Measurements from ENCODE around the gene MDH1. TPM values are rescaled to one million over a fixed set of nuclear protein-coding genes. Genes with fewer than 3 reads are reported as not detected.

The MDH1 gene
- total and polyA plus RNA-seq, 9 of the 15 experiments (the other 6 are each of a cell fraction or from before 2014, with no cell fraction given): 191 to 1,225 (median 284) TPM

DNA sequence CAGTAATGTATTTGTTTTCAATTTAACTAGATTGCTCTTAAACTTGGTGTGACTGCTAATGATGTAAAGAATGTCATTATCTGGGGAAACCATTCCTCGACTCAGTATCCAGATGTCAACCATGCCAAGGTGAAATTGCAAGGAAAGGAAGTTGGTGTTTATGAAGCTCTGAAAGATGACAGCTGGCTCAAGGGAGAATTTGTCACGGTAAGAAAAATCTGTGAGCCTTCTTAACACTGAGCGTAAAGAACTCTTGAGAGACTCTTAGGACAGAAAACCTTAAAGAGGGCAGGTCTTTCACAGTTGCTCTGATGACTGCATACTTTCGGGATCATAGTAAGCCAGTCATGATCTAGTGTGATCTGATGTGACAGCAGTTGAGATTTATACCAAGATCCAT, 15.9 kb downstream of the MDH1 start:
- in situ Hi-C loops (cut with MboI): no loop called here
- FAIRE-seq: peak; percentile 57
- ChIA-PET POLR2A (interaction anchor here (2.4 kb wide), 1 partner anchor 10 kb away, joined by 8 read pairs; no protein-coding TSS in a partner anchor), CTCF (ENCODE audit: low intra/inter-chr PET ratio) (no interaction called here)
- Histone ChIP-seq H4K20me1 (replicated peaks; ENCODE audit: control insufficient read depth, insufficient read depth, low read length) (no peaks in the 10 kb centered on the region), H3K9me1 (ENCODE audit: control insufficient read depth, insufficient read depth, low read length) (no peaks in the 10 kb centered on the region), H3K4me1 (replicated peaks in 1 of 2; ENCODE audit: control insufficient read depth in 2 of 2, insufficient read depth in 2 of 2, low read length in 2 of 2) (no peaks in the 10 kb centered on the region), H2AFZ (ENCODE audit: low read depth, low read length) (no peak overlapping the region), H3K4me3 (no peak overlapping the region), H3K9me3 (replicated peaks; ENCODE audit: control insufficient read depth, insufficient read depth, low read depth, low read length) (no peaks in the 10 kb centered on the region), H3K79me2 (ENCODE audit: control insufficient read depth, insufficient read depth, low read length) (no peaks in the 10 kb centered on the region), H3K27me3 (ENCODE audit: control insufficient read depth in 2 of 2, insufficient read depth in 2 of 2, low read length in 2 of 2) (no peaks in the 10 kb centered on the region), H3K27ac (ENCODE audit: extremely low read depth, low read depth, low read length) (no peak overlapping the region), H3K36me3 (ENCODE audit: control insufficient read depth, insufficient read depth, low read length) (peaks cover 73% of the 10 kb centered on the region), H3K4me2 (ENCODE audit: insufficient read depth, low read length) (no peak overlapping the region), H3K9ac (ENCODE audit: insufficient read depth in 1 of 2, low read depth in 2 of 2, low read length in 2 of 2) (no peak overlapping the region)
- no TSS peak for BruUV-seq (replicated peaks)
- DNase-seq (ENCODE audit: extremely low read depth in 1 of 4, low spot score in 3 of 4): no peak
- no peak for ATAC-seq
- WGBS (ENCODE audit: insufficient coverage, low coverage, missing lambda C conversion rate): 91% methylated on average over 4 of the region's 4 CpGs
- intact Hi-C loops (cut with micrococcal nuclease): no loop called here
- no peak for TF ChIP-seq ZNF274 (IDR thresholded peaks at IDR 0.05; ENCODE audit: borderline replicate concordance, low read depth, low read length)
- TF ChIP-seq CHD1 (IDR thresholded peaks at IDR 0.05; ENCODE audit: low read length): no peak
- TF ChIP-seq, protein P1, sequence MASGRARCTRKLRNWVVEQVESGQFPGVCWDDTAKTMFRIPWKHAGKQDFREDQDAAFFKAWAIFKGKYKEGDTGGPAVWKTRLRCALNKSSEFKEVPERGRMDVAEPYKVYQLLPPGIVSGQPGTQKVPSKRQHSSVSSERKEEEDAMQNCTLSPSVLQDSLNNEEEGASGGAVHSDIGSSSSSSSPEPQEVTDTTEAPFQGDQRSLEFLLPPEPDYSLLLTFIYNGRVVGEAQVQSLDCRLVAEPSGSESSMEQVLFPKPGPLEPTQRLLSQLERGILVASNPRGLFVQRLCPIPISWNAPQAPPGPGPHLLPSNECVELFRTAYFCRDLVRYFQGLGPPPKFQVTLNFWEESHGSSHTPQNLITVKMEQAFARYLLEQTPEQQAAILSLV (tag; IDR thresholded peaks at IDR 0.05): no peak
- TF ChIP-seq MBD2 (IDR thresholded peaks at IDR 0.05; ENCODE audit: borderline replicate concordance, low read depth): no peak
- TF ChIP-seq CHD7 (IDR thresholded peaks at IDR 0.05; ENCODE audit: low read depth, low read length): no peak

All from K562 (cell line).